Endothelial cell (in vitro differentiated cells): Measurements from ENCODE around the gene SRSF3. TPM values are rescaled to one million over a fixed set of nuclear protein-coding genes. Genes with fewer than 3 reads are reported as not detected.
A peak's percentile ranks its signal among the peaks of the same experiment; 100 is the strongest.

Experiments
- DNase-seq: peaks from one replicate; pipeline ENCODE4 v3.0.0; 2021; ENCODE audit warnings: low spot score
- H3K27ac Mint-ChIP-seq: one replicate; pipeline ENCODE4 v1.8.0; 2021; ENCODE audit warnings: mixed read lengths, inconsistent platforms; ENCODE audit not compliant: unreplicated experiment
- H3K27me3 Mint-ChIP-seq: one replicate; pipeline ENCODE4 v1.8.0; 2021; ENCODE audit warnings: mild to moderate bottlenecking, moderate library complexity, mixed read lengths, inconsistent platforms; ENCODE audit not compliant: unreplicated experiment
- H3K36me3 Mint-ChIP-seq: one replicate; pipeline ENCODE4 v1.8.0; 2021; ENCODE audit warnings: mild to moderate bottlenecking, low read depth, mixed read lengths, inconsistent platforms; ENCODE audit not compliant: unreplicated experiment
- H3K4me1 Mint-ChIP-seq: one replicate; pipeline ENCODE4 v1.8.0; 2021; ENCODE audit warnings: mild to moderate bottlenecking, mixed read lengths, inconsistent platforms; ENCODE audit not compliant: unreplicated experiment
- H3K4me3 Mint-ChIP-seq: one replicate; pipeline ENCODE4 v1.8.0; 2021; ENCODE audit warnings: mild to moderate bottlenecking, mixed read lengths, inconsistent platforms; ENCODE audit not compliant: unreplicated experiment
- H3K9me3 Mint-ChIP-seq: one replicate; pipeline ENCODE4 v1.8.0; 2021; ENCODE audit warnings: mixed read lengths, inconsistent platforms; ENCODE audit not compliant: unreplicated experiment
- total RNA-seq: library from RNA; stranded (reverse); fragmentation: NEBNext Ultra II Directional; extraction: Animal tissue kit (Norgen Biotek cat#: 25700); gene quantifications from one replicate; pipeline ENCODE4 v1.2.1, GENCODE V29; 2021; ENCODE audit not compliant: unreplicated experiment
- TF ChIP-seq, protein P1 (sequence below): fragments of 200-600 bp; sonication (generic); IDR thresholded peaks from one replicate; pipeline ENCODE4 v1.5.0; 2021; ENCODE audit warnings: antibody characterized with exemption; ENCODE audit not compliant: unreplicated experiment

SRSF3 gene
- total RNA-seq, 1 donor from 2014 or later: 289 TPM

DNA sequence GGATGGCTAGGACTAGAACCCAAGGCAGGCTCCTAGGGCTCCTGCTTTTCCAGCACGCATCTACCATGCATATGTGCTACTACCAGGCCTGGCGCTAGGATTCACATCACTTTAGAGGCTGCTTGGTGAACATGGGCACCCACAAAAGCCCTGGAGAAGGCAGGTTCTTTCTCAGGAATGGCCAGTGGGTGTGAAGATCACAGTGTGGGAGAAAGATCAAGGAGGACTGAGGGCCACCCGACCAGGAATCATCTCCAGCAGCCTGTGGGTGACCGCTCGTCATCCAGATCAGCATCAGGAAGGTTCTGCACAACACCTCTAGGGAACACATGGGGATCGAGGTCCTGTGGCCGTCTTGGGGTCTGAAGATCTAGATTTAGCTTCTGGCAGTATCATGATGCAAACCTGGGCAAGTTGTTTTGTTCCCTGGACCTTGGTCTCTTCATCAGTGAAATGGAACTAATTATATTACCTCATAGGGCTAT is 27.3 kb downstream of the SRSF3 start:
- H3K36me3 Mint-ChIP-seq: no peaks in the 10 kb centered on the region
- no peaks in the 10 kb centered on the region for H3K27me3 Mint-ChIP-seq
- DNase-seq: no peak
- H3K9me3 Mint-ChIP-seq: no peaks in the 10 kb centered on the region
- no peak overlapping the region for H3K27ac Mint-ChIP-seq
- no peak overlapping the region for H3K4me3 Mint-ChIP-seq
- TF ChIP-seq, protein P1, sequence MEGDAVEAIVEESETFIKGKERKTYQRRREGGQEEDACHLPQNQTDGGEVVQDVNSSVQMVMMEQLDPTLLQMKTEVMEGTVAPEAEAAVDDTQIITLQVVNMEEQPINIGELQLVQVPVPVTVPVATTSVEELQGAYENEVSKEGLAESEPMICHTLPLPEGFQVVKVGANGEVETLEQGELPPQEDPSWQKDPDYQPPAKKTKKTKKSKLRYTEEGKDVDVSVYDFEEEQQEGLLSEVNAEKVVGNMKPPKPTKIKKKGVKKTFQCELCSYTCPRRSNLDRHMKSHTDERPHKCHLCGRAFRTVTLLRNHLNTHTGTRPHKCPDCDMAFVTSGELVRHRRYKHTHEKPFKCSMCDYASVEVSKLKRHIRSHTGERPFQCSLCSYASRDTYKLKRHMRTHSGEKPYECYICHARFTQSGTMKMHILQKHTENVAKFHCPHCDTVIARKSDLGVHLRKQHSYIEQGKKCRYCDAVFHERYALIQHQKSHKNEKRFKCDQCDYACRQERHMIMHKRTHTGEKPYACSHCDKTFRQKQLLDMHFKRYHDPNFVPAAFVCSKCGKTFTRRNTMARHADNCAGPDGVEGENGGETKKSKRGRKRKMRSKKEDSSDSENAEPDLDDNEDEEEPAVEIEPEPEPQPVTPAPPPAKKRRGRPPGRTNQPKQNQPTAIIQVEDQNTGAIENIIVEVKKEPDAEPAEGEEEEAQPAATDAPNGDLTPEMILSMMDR: no peak
- H3K4me1 Mint-ChIP-seq: peaks cover 15% of the 10 kb centered on the region

DNA sequence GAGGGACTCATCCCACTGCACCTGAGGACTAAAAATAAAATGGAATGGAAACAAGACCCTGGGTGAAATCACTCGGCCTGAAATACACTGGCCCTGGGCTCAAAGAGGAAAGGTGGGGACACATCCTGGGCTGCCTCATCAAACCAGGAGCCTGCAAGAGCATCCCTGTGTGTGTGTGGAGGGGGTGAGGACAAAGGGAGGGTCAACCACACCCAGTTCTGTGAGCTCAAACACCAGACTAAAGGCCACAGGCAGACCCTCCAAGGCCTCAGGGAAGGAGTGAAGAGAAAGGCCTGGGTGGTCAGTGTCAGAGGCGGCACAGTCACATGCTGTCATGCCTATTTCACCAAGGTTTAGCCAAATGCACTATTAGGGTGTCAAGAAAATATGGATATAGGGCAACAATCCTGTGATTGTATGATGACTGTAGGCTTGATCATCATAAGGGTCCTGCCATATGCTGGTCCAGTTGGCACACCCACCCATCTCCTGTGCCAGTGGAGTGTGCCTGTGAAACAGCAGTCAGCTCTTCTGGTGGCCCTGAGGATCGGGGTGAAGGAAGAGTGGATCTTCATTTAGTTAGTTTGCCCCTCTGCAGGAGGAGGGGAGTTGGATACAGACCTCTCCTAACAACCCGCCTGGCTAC is 28.9 kb downstream of the SRSF3 start:
- no peaks in the 10 kb centered on the region for H3K27me3 Mint-ChIP-seq
- peaks cover 15% of the 10 kb centered on the region for H3K4me1 Mint-ChIP-seq
- peak overlapping the region; percentile 36 for H3K27ac Mint-ChIP-seq
- H3K36me3 Mint-ChIP-seq: no peaks in the 10 kb centered on the region
- no peak for DNase-seq
- TF ChIP-seq, protein P1: no peak
- H3K4me3 Mint-ChIP-seq: no peak overlapping the region
- H3K9me3 Mint-ChIP-seq: no peaks in the 10 kb centered on the region

DNA sequence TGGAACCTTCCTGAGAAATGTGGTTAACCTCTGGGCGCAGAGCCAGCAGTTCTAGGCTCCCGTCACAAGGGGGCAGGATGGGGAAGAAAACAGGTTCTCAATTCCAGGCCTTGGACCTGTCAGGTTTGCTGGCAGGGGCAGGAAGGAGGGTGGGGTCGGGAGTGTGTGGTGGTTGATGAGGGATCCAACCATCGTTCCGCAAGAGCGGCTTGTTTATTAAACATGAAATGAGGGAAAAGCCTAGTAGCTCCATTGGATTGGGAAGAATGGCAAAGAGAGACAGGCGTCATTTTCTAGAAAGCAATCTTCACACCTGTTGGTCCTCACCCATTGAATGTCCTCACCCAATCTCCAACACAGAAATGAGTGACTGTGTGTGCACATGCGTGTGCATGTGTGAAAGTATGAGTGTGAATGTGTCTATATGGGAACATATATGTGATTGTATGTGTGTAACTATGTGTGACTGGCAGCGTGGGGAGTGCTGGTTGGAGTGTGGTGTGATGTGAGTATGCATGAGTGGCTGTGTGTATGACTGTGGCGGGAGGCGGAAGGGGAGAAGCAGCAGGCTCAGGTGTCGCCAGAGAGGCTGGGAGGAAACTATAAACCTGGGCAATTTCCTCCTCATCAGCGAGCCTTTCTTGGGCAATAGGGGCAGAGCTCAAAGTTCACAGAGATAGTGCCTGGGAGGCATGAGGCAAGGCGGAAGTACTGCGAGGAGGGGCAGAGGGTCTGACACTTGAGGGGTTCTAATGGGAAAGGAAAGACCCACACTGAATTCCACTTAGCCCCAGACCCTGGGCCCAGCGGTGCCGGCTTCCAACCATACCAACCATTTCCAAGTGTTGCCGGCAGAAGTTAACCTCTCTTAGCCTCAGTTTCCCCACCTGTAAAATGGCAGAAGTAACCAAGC is 29.6 kb downstream of the SRSF3 start:
- Mint-ChIP-seq H3K4me3 (no peak overlapping the region), H3K27me3 (no peaks in the 10 kb centered on the region), H3K27ac (no peak overlapping the region), H3K9me3 (no peaks in the 10 kb centered on the region), H3K4me1 (peaks cover 16% of the 10 kb centered on the region), H3K36me3 (no peaks in the 10 kb centered on the region)
- DNase-seq: peak; percentile 83
- TF ChIP-seq, protein P1: peak; percentile 92

DNA sequence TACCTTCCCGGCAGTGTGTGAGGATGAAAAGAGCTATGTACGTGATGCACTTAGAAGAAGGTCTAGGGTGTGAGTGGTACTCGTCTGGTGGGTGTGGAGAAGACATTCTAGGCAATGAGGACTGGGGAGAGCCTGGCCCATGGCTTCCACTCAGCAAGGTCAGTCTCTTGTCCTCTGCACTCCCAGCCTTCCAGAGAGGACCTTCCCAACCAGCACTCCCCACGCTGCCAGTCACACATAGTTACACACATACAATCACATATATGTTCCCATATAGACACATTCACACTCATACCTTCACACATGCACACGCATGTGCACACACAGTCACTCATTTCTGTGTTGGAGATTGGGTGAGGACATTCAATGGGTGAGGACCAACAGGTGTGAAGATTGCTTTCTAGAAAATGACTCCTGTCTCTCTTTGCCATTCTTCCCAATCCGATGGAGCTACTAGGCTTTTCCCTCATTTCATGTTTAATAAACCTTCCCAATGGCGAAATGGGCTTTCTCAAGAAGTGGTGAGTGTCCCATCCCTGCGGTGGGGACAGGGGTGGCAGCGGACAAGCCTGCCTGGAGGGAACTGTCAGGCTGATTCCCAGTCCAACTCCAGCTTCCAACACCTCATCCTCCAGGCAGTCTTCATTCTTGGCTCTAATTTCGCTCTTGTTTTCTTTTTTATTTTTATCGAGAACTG is 30.4 kb downstream of the SRSF3 start:
- no peaks in the 10 kb centered on the region for H3K36me3 Mint-ChIP-seq
- H3K4me1 Mint-ChIP-seq: peaks cover 18% of the 10 kb centered on the region
- H3K27ac Mint-ChIP-seq: no peak overlapping the region
- TF ChIP-seq, protein P1: no peak
- DNase-seq: no peak
- no peak overlapping the region for H3K4me3 Mint-ChIP-seq
- H3K9me3 Mint-ChIP-seq: no peaks in the 10 kb centered on the region
- no peaks in the 10 kb centered on the region for H3K27me3 Mint-ChIP-seq
